Measurements from ENCODE around the gene LTBP3. TPM values are rescaled to one million over a fixed set of nuclear protein-coding genes. Genes with fewer than 3 reads are reported as not detected.

The LTBP3 gene
- total and polyA plus RNA-seq, 2 of the 13 experiments (the other 11 are each of a cell fraction or from before 2014, with no cell fraction given), result 12.2 to 68.1 TPM

DNA sequence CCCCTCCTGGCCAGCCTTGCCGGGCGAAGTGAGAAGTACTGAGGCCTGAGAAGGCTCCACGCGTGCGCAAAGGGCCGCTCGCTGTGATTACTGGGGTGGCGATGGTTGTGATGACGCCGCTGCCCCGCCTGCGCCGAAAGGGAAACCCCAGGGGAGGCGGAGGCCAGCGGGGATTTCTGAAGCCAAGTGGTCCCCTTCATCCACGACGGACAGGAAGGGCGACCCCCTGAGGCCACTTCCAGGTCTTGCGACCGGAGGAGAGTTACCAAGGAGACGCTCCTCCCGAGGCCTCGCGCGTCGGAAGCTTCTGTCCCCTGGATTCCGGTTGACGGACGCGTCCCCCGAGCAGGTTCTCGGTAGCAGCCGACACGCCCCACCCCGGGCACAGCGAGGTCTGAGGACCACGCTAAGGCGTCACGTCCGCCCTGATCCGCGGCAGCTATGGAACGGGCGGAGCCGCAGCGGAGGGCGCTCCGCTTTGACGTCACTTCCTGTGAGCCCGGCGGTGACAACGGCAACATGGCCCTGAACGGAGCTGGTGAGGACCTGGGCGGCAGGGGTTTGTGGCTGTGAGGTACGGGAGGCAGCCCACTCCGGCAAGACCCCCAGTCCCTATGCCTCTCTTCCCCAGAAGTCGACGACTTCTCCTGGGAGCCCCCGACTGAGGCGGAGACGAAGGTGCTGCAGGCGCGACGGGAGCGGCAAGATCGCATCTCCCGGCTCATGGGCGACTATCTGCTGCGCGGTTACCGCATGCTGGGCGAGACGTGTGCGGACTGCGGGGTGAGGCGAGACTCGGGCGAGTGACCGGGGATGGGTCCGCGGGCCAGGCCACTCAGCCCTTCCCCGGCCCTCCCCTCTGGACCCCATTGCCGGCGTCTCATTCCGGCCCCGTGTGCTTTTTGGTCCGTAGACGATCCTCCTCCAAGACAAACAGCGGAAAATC, 12.1 kb upstream of the LTBP3 start, which contains the start of gene ZNRD2 (continued):
- TF ChIP-seq, protein P1, sequence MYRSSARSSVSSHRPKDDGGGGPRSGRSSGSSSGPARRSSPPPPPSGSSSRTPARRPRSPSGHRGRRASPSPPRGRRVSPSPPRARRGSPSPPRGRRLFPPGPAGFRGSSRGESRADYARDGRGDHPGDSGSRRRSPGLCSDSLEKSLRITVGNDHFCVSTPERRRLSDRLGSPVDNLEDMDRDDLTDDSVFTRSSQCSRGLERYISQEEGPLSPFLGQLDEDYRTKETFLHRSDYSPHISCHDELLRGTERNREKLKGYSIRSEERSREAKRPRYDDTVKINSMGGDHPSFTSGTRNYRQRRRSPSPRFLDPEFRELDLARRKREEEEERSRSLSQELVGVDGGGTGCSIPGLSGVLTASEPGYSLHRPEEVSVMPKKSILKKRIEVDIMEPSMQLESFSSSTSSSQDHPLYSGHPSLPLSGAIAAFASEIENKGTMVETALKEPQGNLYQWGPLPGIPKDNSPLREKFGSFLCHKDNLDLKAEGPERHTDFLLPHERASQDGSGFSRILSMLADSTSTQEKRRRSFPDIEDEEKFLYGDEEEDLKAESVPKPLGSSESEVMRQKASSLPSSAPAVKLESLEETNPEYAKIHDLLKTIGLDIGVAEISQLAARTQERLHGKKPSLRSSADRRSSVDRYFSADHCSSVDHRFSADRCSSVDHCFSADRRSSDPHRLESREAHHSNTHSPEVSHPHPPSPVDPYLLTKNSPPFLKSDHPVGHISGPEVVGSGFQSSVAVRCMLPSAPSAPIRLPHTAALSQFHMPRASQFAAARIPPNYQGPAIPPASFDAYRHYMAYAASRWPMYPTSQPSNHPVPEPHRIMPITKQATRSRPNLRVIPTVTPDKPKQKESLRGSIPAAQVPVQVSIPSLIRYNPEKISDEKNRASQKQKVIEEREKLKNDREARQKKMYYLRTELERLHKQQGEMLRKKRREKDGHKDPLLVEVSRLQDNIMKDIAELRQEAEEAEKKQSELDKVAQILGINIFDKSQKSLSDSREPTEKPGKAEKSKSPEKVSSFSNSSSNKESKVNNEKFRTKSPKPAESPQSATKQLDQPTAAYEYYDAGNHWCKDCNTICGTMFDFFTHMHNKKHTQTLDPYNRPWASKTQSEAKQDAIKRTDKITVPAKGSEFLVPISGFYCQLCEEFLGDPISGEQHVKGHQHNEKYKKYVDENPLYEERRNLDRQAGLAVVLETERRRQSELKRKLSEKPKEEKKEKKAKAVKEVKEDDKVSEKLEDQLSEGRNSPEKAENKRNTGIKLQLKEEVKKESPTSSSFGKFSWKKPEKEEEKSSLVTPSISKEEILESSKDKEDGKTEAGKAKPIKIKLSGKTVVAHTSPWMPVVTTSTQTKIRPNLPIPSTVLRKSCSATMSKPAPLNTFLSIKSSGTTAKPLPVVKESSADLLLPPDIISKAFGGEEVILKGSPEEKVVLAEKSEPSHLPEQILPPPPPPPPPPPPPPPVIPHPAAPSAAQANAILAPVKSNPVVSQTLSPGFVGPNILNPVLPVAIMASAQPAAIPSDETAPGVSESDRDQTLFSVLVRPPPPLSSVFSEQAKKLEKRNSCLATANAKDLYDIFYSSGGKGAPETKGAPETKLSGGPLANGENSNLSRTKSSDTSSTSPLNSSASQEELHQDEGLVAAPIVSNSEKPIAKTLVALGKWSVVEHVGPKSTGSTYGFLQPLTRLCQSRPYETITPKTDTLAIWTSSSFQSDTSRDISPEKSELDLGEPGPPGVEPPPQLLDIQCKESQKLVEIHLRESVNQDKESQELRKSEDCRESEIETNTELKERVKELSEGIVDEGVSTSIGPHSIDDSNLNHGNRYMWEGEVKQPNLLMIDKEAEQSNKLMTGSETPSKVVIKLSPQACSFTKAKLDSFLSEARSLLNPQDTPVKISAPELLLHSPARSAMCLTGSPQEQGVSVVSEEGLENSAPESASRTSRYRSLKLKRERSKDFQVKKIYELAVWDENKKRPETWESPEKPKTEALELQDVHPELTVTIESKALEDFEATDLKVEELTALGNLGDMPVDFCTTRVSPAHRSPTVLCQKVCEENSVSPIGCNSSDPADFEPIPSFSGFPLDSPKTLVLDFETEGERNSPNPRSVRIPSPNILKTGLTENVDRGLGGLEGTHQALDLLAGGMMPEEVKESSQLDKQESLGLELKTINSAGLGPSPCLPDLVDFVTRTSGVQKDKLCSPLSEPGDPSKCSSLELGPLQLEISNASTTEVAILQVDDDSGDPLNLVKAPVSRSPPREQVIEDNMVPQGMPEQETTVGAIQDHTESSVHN (CRISPR knock-in tag; IDR thresholded peaks at IDR 0.05), result no peak; the same call in 1 of the 2 replicates
- TF ChIP-seq, protein P2, sequence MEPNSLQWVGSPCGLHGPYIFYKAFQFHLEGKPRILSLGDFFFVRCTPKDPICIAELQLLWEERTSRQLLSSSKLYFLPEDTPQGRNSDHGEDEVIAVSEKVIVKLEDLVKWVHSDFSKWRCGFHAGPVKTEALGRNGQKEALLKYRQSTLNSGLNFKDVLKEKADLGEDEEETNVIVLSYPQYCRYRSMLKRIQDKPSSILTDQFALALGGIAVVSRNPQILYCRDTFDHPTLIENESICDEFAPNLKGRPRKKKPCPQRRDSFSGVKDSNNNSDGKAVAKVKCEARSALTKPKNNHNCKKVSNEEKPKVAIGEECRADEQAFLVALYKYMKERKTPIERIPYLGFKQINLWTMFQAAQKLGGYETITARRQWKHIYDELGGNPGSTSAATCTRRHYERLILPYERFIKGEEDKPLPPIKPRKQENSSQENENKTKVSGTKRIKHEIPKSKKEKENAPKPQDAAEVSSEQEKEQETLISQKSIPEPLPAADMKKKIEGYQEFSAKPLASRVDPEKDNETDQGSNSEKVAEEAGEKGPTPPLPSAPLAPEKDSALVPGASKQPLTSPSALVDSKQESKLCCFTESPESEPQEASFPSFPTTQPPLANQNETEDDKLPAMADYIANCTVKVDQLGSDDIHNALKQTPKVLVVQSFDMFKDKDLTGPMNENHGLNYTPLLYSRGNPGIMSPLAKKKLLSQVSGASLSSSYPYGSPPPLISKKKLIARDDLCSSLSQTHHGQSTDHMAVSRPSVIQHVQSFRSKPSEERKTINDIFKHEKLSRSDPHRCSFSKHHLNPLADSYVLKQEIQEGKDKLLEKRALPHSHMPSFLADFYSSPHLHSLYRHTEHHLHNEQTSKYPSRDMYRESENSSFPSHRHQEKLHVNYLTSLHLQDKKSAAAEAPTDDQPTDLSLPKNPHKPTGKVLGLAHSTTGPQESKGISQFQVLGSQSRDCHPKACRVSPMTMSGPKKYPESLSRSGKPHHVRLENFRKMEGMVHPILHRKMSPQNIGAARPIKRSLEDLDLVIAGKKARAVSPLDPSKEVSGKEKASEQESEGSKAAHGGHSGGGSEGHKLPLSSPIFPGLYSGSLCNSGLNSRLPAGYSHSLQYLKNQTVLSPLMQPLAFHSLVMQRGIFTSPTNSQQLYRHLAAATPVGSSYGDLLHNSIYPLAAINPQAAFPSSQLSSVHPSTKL (CRISPR knock-in tag; IDR thresholded peaks at IDR 0.05), result peak; percentile 54
- 0 out of 2 replicates have a peak, but pooled peaks have one; percentile 27 for TF ChIP-seq TOE1 (CRISPR knock-in tag; IDR thresholded peaks at IDR 0.05)
- no peak; the same call in 1 of the 2 replicates for TF ChIP-seq JUND (CRISPR knock-in tag; IDR thresholded peaks at IDR 0.05)
- TF ChIP-seq, protein P3, sequence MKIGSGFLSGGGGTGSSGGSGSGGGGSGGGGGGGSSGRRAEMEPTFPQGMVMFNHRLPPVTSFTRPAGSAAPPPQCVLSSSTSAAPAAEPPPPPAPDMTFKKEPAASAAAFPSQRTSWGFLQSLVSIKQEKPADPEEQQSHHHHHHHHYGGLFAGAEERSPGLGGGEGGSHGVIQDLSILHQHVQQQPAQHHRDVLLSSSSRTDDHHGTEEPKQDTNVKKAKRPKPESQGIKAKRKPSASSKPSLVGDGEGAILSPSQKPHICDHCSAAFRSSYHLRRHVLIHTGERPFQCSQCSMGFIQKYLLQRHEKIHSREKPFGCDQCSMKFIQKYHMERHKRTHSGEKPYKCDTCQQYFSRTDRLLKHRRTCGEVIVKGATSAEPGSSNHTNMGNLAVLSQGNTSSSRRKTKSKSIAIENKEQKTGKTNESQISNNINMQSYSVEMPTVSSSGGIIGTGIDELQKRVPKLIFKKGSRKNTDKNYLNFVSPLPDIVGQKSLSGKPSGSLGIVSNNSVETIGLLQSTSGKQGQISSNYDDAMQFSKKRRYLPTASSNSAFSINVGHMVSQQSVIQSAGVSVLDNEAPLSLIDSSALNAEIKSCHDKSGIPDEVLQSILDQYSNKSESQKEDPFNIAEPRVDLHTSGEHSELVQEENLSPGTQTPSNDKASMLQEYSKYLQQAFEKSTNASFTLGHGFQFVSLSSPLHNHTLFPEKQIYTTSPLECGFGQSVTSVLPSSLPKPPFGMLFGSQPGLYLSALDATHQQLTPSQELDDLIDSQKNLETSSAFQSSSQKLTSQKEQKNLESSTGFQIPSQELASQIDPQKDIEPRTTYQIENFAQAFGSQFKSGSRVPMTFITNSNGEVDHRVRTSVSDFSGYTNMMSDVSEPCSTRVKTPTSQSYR (CRISPR knock-in tag; IDR thresholded peaks at IDR 0.05; ENCODE audit: borderline replicate concordance), result no peak
- TF ChIP-seq ZNF556 (CRISPR knock-in tag; IDR thresholded peaks at IDR 0.05; ENCODE audit: borderline replicate concordance), result peak; percentile 76; the same call in 1 of the 2 replicates
- TF ChIP-seq ZNF317 (CRISPR knock-in tag; IDR thresholded peaks at IDR 0.05), result peak; percentile 39; the same call in 1 of the 2 replicates
- TF ChIP-seq CEBPG (CRISPR knock-in tag; IDR thresholded peaks at IDR 0.05), result 0 out of 2 replicates have a peak, but pooled peaks have one; percentile 13
- no peak for TF ChIP-seq ZNF652 (CRISPR knock-in tag; IDR thresholded peaks at IDR 0.05; ENCODE audit: borderline replicate concordance, low read depth)
